GM19238 (cell line): Measurements from ENCODE around the gene MEF2A.
"Not testable (repeated sequence)": the region's sequence is repeated elsewhere in the genome, so short reads cannot be mapped to it uniquely, and the experiment has no call there.

Source experiments
- DNase-seq: peaks from one replicate; pipeline ENCODE4 v3.0.0; 2011; ENCODE audit warnings: low spot score; ENCODE audit not compliant: insufficient read length

Gene MEF2A

GRCh38 chr15:99565299-99566156 is at the start of gene MEF2A:
MEF2A (plus strand) TSS chr15:99565984; CDS start chr15:99633120, 67,136 bp downstream.
- DNase-seq: peak; percentile 90

DNA sequence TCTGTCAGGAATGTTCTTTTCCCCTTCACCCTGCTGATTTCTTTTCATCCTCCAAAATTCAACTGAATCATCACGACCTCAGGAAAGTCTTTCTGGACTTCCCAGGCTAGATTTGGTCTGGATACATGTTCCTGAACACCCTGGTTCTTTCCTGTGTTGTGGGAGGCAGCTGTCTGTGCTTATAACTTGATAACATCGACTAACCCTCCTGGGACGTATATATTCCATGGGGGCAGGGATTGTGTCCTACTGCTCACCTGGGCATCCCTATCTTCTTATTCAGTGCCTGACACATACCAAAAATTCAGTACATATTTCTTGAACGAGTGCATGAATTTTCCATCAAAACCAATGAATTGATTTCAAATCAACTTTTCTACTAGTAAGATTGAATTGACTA is 47.6 kb upstream of the MEF2A start:
- no peak for DNase-seq

- not testable (repeated sequence) for DNase-seq
Observed at GRCh38 chr15:99519366-99519765, 46.4 kb upstream of the MEF2A start.

DNA sequence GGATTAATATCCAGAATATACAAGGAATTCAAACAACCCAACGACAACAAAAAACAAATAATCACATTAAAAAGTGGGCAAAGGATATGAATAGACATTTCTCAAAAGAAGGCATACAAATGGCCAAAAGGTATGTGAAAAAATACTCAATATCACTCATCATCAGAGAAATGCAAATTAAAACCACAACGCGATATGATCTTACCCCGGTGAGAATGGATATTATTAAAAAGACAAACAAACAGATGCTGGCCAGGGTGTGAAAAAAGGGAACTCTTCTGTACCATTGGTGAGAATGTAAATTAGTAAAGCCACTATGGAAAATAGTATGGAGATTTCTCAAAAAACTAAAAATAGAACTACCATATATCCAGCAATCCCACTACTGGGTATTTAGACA is 43.5 kb upstream of the MEF2A start:
- DNase-seq: no peak

GRCh38 chr15:99526176-99526575 is 39.6 kb upstream of the MEF2A start:
- no peak for DNase-seq

DNA sequence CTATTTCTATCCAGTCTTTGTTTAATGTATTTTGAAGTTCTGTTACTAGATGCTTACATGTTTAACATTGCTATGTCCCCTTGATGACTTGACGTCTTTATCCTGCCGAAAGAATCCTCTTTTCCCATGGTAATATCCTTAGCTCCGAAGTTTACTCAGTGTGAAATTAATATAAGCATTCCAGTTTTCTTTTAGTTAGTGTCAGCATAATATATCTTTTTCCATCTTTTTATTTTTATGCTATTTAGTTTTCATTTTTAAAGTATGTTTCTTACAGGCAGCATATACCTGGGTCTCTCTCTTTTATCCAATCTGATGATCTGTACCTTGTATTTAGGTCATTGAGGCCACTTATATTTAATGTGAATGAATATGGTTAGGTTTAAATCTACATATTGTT is 39.1 kb upstream of the MEF2A start:
- DNase-seq: no peak

GRCh38 chr15:99536422-99537040 is 29.3 kb upstream of the MEF2A start:
- DNase-seq: no peak

GRCh38 chr15:99537344-99537743 is 28.4 kb upstream of the MEF2A start:
- DNase-seq: no peak

DNA sequence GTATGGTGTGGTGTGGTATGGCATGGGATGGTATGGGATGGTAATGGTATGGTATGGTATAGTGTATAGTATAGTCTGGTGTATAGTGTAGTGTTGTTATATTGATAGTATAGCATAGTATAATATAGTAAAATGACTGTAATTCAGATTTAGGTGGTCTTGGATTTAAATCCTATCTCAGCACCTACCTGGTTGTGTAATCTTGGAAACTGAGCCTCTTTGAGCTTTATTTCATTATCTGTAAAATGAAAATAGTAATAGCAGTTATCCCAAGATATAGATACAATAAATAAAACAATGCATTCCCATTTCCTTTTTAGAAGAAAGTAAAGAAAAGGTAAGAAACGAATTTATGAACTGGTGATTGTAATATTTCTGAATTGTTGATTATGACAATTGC is 27.5 kb upstream of the MEF2A start:
- DNase-seq: no peak

DNA sequence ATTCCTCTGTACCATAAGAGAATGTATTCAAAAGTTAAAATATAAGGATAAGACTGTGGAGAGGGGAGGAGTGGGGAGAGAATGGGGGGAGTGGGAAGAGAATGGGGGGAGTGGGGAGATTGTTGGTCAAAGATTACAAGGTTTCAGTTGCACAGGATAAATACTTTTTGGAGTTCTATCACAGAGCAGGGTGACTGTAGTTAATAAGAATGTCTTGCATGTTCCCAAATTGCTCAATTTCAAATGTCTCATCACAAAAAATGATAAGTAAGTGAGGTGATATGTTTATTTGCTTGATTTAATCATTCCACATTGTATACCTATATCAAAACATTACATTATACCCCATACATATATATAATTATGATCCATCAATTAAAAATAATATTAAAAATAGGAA is 23.0 kb upstream of the MEF2A start:
- DNase-seq: no peak

DNA sequence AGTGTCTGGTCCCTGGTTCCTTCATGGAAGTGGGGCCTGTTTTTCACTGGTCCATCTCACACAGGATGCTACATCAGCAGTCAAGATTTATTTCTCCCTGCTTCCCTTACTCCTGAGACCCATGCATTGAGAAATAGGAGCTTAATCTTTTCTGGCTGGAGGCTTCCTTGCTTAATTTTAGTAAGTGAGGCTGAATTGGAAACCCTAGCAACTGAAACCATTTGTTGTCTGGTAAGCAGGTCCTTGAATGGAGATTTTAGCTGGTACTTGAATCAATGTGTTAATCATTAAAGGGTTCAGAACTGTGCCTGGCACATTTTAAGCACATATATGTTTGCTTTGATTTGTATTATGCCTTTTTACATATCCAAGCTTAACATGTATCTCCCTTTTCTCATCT is 20.2 kb upstream of the MEF2A start:
- DNase-seq: no peak

DNA sequence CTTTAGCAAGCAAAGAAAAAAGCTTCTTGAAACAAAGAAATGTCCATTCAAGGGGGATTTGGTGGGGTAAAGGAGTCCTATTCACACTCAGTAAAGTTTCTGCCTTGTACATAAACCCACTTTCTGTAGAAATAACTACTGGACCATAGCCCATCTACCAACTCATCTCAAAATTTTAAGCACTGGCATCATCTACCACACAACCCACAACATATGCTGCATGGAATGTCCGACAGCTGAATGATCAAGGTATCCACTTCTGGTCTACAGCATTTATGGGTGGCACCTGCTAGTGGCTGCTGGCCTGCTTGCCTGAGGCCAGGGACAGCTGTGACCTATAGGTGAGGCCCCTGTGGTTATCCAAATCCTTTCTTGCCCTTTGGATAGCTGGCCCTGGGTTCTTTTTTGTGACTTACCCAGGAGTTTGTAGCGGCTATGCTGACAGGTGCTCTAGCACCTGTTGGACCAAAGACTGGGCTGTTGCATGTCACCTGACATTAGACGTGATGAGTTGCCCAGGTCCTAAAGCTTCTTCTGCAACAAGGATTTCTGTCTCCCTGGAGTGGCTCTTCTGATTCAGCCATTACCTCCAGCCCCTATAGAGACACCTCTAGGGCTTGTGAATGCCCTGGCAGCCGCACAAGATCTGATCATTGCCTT is 19.2 kb upstream of the MEF2A start:
- no peak for DNase-seq

- no peak for DNase-seq
Observed at GRCh38 chr15:99547517-99547916, 18.3 kb upstream of the MEF2A start.

DNA sequence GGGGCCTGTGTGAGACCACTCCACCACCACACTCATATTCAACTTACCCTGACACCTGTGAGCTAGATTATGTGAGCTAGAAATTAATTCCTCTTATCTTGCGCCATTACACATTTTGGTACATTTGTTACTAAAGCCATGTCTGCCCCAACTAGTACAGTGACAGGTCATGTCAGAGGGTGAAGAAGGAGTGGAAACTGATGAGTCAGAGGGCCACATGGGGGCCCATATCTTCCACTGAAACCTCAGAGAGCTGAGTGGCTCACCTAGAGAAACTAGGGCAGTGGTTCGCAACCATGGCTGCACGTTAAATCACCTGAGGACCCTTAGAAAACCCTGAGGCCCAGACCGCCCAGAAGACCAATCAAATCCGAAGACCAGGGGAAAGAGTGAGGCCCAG is 15.7 kb upstream of the MEF2A start:
- no peak for DNase-seq

- no peak for DNase-seq
Observed at GRCh38 chr15:99552111-99552510, 13.7 kb upstream of the MEF2A start.

- DNase-seq: no peak
Observed at GRCh38 chr15:99554880-99555488, 10.8 kb upstream of the MEF2A start.

- no peak for DNase-seq
Observed at GRCh38 chr15:99556011-99556410, 9.8 kb upstream of the MEF2A start.

DNA sequence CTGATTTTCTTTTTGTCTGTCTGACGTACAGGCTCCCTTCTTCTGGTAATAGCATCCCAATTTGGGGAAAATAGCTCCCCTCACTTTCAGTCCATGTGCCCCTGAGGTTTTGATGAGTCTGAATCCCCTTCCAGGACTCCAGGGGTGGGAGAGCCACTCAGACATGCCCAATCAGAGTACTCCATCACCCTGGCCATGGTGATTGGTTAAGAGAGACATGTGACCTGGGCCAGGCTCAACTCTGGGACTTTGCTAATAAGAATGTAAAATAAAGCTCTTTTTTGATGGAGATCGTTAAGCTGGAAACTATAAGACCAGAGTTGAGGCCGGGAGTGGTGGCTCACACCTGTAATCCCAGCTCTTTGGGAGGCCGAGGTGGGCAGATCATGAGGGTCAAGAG is 9.2 kb upstream of the MEF2A start:
- DNase-seq: no peak

DNA sequence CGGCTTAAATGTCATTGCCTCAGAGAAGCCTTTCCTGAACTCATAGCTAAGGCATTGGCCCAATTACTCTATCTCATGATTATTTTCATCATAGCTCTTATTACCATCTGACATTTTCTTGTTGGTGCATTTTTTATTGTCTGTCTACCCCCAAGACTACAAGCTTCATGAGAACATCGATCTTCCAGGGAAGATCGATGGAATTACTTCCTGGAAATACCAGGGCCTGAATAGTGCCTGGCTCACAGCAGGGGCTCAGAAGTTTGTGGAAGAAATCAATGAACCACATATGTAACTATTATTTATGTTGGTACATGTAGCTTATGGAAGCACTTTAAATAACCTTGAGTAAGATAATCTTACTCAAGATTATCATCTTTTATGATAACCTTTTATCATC is 7.7 kb upstream of the MEF2A start:
- DNase-seq: no peak

DNA sequence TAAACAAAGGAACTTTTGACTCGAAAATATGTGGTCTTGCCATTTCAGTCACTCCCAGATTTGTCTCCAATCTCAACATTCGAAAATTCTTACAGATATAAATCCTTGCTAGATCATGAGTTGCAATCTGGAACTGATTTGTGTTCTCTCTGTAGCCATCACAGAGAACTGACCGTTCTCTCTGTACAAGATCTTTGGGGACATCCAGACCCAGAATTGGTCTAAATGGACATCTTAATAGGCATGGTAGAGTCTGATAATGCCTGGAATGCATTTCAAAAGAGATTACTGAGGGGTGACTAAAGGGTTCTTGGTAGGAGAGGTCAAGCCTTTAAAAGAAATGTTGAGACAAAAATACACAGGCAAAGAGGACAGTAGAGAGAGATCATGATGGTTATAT is 7.2 kb upstream of the MEF2A start:
- no peak for DNase-seq

GRCh38 chr15:99561476-99562230 is 4.1 kb upstream of the MEF2A start:
- DNase-seq: no peak
